NCI-H510A (cell line): ENCODE measurements around the gene SOD3.

Source experiments
- DNase-seq: peaks from one replicate; lab custom pipeline; 2025; lab: John Stamatoyannopoulos, UW

The SOD3 gene

GRCh38 chr4:24794916-24795665 lies at the start of gene SOD3:
SOD3 (plus strand) TSS chr4:24795573; CDS start chr4:24799522, 3,949 bp downstream.
- DNase-seq: no peak

GRCh38 chr4:24747234-24747975 lies 48.0 kb upstream of the SOD3 start:
- no peak for DNase-seq

- DNase-seq: no peak
Observed at GRCh38 chr4:24748023-24748422, 47.4 kb upstream of the SOD3 start.

GRCh38 chr4:24748758-24749350 lies 46.5 kb upstream of the SOD3 start:
- DNase-seq: no peak

- no peak for DNase-seq
Observed at GRCh38 chr4:24750106-24750505, 45.3 kb upstream of the SOD3 start.

GRCh38 chr4:24751926-24752539 lies 43.3 kb upstream of the SOD3 start:
- no peak for DNase-seq

GRCh38 chr4:24753519-24753918 lies 41.9 kb upstream of the SOD3 start:
- DNase-seq: no peak

- DNase-seq: no peak
Observed at GRCh38 chr4:24754571-24754970, 40.8 kb upstream of the SOD3 start.

GRCh38 chr4:24763631-24764297 lies 31.6 kb upstream of the SOD3 start:
- DNase-seq: peak; percentile 1

GRCh38 chr4:24764345-24764744 lies 31.0 kb upstream of the SOD3 start:
- no peak for DNase-seq

- no peak for DNase-seq
Observed at GRCh38 chr4:24765376-24765988, 29.9 kb upstream of the SOD3 start.

- DNase-seq: peak; percentile 4
Observed at GRCh38 chr4:24768006-24768405, 27.4 kb upstream of the SOD3 start.

GRCh38 chr4:24768604-24769003 lies 26.8 kb upstream of the SOD3 start:
- DNase-seq: no peak

GRCh38 chr4:24769571-24769970 lies 25.8 kb upstream of the SOD3 start:
- no peak for DNase-seq

GRCh38 chr4:24770032-24770584 lies 25.3 kb upstream of the SOD3 start:
- DNase-seq: no peak

- DNase-seq: no peak
Observed at GRCh38 chr4:24770667-24771066, 24.7 kb upstream of the SOD3 start.

GRCh38 chr4:24771241-24771640 lies 24.1 kb upstream of the SOD3 start:
- DNase-seq: no peak

GRCh38 chr4:24772061-24772705 lies 23.2 kb upstream of the SOD3 start:
- DNase-seq: no peak

GRCh38 chr4:24772952-24773351 lies 22.4 kb upstream of the SOD3 start:
- no peak for DNase-seq

- no peak for DNase-seq
Observed at GRCh38 chr4:24774452-24774851, 20.9 kb upstream of the SOD3 start.
